Lung (tissue), 12 donors: ENCODE data around the gene BDKRB1. TPM values are rescaled to one million over a fixed set of nuclear protein-coding genes. Genes with fewer than 3 reads are reported as not detected.
A peak's percentile ranks its signal among the peaks of the same experiment; 100 is the strongest.

ENCODE experiments used
- ATAC-seq: fragments of 200-7000 bp; cut with Tn5 transposase; one replicate; pipeline ENCODE4 v1.9.1; 2020; ENCODE audit warnings: moderate number of reproducible peaks; ENCODE audit not compliant: insufficient read depth, low FRiP score
- DNase-seq, 3 donors: peaks; one replicate each; pipeline ENCODE4 v3.0.0-alpha.2; 2013 to 2017
- H3K27ac ChIP-seq, 2 donors: one replicate each; pipeline ENCODE4 v1.5.1; 2013; ENCODE audit warnings: mild to moderate bottlenecking in 2 of 2, moderate library complexity in 2 of 2, control low read depth in 1 of 2, inconsistent platforms in 1 of 2, low read depth in 1 of 2, low read length in 1 of 2
- H3K27me3 ChIP-seq, 3 donors: one replicate each; pipeline ENCODE4 v1.5.1; 2013; ENCODE audit warnings: low read length in 2 of 3; ENCODE audit not compliant: control insufficient read depth in 3 of 3, insufficient read depth in 3 of 3
- H3K36me3 ChIP-seq, 4 donors: one replicate each; pipeline ENCODE4 v1.5.1; 2013; ENCODE audit warnings: low read length in 4 of 4, mild to moderate bottlenecking in 1 of 4, moderate library complexity in 1 of 4; ENCODE audit not compliant: control insufficient read depth in 4 of 4, insufficient read depth in 4 of 4
- H3K4me1 ChIP-seq, 5 donors: one replicate each; pipeline ENCODE4 v1.5.1; 2013; ENCODE audit warnings: low read length in 5 of 5, mild to moderate bottlenecking in 2 of 5, moderate library complexity in 1 of 5; ENCODE audit not compliant: control insufficient read depth in 5 of 5, insufficient read depth in 5 of 5
- H3K4me3 ChIP-seq: one replicate; pipeline ENCODE4 v1.5.1; 2013; ENCODE audit warnings: mild to moderate bottlenecking, control low read depth, moderate library complexity
- H3K9ac ChIP-seq, 2 donors: one replicate each; pipeline ENCODE4 v1.5.1; 2013; ENCODE audit warnings: low read length in 2 of 2, control low read depth in 1 of 2; ENCODE audit not compliant: insufficient read depth in 1 of 2
- H3K9me3 ChIP-seq, 4 donors: one replicate each; pipeline ENCODE4 v1.5.1; 2013; ENCODE audit warnings: low read length in 3 of 4, mild to moderate bottlenecking in 1 of 4, moderate library complexity in 1 of 4; ENCODE audit not compliant: control insufficient read depth in 4 of 4, insufficient read depth in 3 of 4
- CTCF ChIP-seq: IDR thresholded peaks from 2 replicates; pipeline ENCODE4 v1.5.1; 2012; ENCODE audit warnings: mild to moderate bottlenecking; ENCODE audit errors: control extremely low read depth, extremely low read depth
- WGBS, 2 donors: extraction: QIAGEN DNeasy Blood & Tissue Kit; methylation state at CpG; one replicate each; pipeline ENCODE4 v1.1.7; 2013; 5-methylcytosine and 5-hydroxymethylcytosine counted together
- polyA plus RNA-seq, 2 donors: library from polyadenylated mRNA; stranded (reverse); fragments of 200-250 nt; gene quantifications; one replicate each; pipeline ENCODE4 v1.2.1, GENCODE V29; 2013
- total RNA-seq, 2 donors: library from RNA; depleted of rRNA in 1 of 2; stranded (reverse); fragments of >200 nt in 1 of 2; gene quantifications; one replicate each; pipeline ENCODE4 v1.2.1, GENCODE V29; 2014 to 2021
- donor health status: control.
- donor health status: control.
- donor health status: Bipolar disorder and iron deficiency.
- donor health status: healthy.
- donor health status: DM: yes; HTN: yes; CAD: no.

Gene BDKRB1
- total and polyA plus RNA-seq, 4 donors = 0.18 to 5.4 (median 0.42) TPM

DNA sequence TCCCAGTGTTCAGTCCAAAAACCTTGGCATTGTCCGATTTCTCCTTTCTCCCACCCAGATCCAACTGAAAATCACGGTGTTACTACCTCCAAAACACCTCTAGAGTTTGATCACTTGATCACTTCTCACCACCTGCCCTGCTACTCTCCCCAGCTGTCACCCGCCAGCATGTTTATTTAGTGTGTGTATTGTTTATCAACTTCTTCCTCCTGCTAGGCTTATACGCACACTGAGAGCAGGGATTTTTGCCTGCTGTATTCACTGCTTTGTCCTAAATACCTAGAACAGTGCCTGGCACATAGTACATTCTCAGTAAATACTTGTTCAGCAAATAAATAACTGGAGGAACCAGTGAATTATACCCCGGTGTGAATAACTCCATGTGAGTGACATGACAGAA lies 5.0 kb downstream of the BDKRB1 start:
- H3K4me1 ChIP-seq = peaks cover 0 to 42% (median 4%) of the 10 kb centered on the region in 5 donors
- no peak overlapping the region for H3K27ac ChIP-seq
- no peak overlapping the region for H3K9ac ChIP-seq
- no peak for DNase-seq
- peaks cover 0 to 6% (median under 1%) of the 10 kb centered on the region in 4 donors for H3K9me3 ChIP-seq
- TF ChIP-seq CTCF = no peak
- WGBS, 2 donors = 46 to 73% methylated on average over 5 of the region's 5 CpGs
- no peaks in the 10 kb centered on the region for H3K27me3 ChIP-seq
- no peaks in the 10 kb centered on the region for H3K36me3 ChIP-seq
- no peak for ATAC-seq
- no peak overlapping the region for H3K4me3 ChIP-seq

- Histone ChIP-seq H3K27me3 (no peaks in the 10 kb centered on the region), H3K9me3 (peaks cover 0 to 6% (median under 1%) of the 10 kb centered on the region in 4 donors), H3K27ac (no peak overlapping the region), H3K9ac (no peak overlapping the region), H3K4me1 (peaks cover 0 to 37% (median 4%) of the 10 kb centered on the region in 5 donors), H3K36me3 (no peaks in the 10 kb centered on the region), H3K4me3 (no peak overlapping the region)
- ATAC-seq (no peak), DNase-seq (peak in 2 of 3 donors; percentile 75 to 89)
- TF ChIP-seq CTCF = no peak
- 81 to 83% methylated on average over 16 of the region's 16 CpGs for WGBS, 2 donors
Measured at GRCh38 chr14:96261772-96262655, 6.0 kb downstream of the BDKRB1 start.

- H3K27me3 ChIP-seq = no peaks in the 10 kb centered on the region
- H3K9me3 ChIP-seq = peaks cover 0 to 6% (median under 1%) of the 10 kb centered on the region in 4 donors
- peak in 2 of 3 donors; percentile 65 to 76 for DNase-seq
- H3K36me3 ChIP-seq = no peaks in the 10 kb centered on the region
- WGBS, 2 donors = 86 to 87% methylated on average over 20 of the region's 20 CpGs
- TF ChIP-seq CTCF = no peak
- H3K27ac ChIP-seq = no peak overlapping the region
- no peak overlapping the region for H3K4me3 ChIP-seq
- no peak overlapping the region for H3K9ac ChIP-seq
- H3K4me1 ChIP-seq = peaks cover 0 to 42% (median 9%) of the 10 kb centered on the region in 5 donors
- ATAC-seq = no peak
Measured at GRCh38 chr14:96263347-96264199, 7.6 kb downstream of the BDKRB1 start.
